HG02571 (cell line): ENCODE results near the gene SUSD1.

Experiments
- ATAC-seq: cut with Tn5 transposase; IDR thresholded peaks from one replicate; pipeline ENCODE4 v1.9.1; 2021; ENCODE audit warnings: mild to moderate bottlenecking, moderate library complexity; ENCODE audit not compliant: unreplicated experiment

The SUSD1 gene

DNA sequence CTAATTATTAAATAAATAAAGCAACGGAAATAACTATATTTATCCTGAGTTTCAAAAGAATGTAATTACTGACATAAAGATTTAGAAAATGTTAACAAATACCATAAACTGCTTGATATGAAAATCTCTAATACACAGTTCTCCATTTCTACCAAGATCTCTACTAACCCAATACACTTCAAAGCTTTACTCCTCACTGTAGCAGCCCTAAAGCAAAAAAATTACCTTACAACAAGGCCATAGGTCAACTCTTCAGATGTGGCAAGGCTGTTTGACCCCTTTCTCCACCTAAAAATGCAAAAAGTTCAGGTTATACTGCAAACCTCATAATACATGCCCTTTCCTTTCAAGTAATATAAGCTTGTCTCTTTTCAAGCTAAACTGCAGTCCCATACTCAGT is 181.8 kb downstream of the SUSD1 start:
- ATAC-seq: no peak

DNA sequence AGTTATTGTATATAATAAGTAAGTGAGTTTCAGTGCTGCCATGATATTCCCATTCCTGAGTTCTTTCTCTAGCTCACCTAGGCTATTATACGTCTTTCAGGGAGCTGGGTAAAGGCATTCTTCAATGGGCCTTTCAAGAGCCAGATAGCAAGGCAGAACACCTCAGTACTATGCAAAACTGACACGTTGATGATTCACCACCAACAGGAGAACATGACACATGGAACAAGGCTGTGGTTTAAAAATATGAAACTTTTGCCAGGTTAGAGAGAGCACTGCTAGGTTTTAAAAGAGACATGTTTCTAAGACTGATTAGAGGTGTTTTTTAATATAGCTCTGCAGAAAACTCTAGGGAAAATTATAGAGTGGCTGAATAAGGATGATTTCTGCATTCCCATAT is 182.6 kb downstream of the SUSD1 start:
- peak; percentile 90 for ATAC-seq

DNA sequence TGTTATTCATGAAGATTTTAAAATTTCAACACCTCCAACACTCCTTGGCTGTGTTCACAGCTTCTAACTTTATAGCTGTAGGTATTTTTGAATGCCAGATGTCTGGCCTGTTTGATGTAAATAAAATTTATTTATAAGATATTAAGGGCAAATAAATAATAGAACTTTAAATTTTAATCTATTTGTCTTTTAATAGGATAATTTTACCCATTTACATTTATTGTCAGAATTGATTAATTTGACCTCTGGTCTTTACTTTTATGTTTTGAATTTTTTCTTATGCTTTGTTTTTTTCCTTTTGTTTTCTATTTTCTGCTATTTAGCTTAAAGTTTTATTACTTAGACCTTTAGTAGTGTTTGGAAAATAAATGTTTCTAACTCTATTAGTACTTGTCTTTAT is 183.9 kb downstream of the SUSD1 start:
- ATAC-seq: no peak
